RWPE2 (cell line): ENCODE results near the gene OR4C6.

ENCODE experiments used
- ATAC-seq: fragments of 200-7000 bp; cut with Tn5 transposase; 3 replicates; pipeline ENCODE4 v1.9.1; 2021; ENCODE audit warnings: low read depth
- DNase-seq: peaks from one replicate; pipeline ENCODE4 v3.0.0-alpha.2; 2020; ENCODE audit warnings: low spot score
- H3K27ac ChIP-seq: fragments of 450-650 bp; 2 replicates; pipeline ENCODE4 v1.5.1; 2017; ENCODE audit warnings: mild to moderate bottlenecking; ENCODE audit not compliant: poor library complexity, severe bottlenecking
- H3K27me3 ChIP-seq: fragments of 250-450 bp; sonication (Bioruptor Pico); 2 replicates; pipeline ENCODE4 v1.5.1; 2021; ENCODE audit warnings: mild to moderate bottlenecking, moderate library complexity; ENCODE audit not compliant: insufficient read depth, poor library complexity, severe bottlenecking
- H3K36me3 ChIP-seq: fragments of 250-450 bp; sonication (Bioruptor Pico); 2 replicates; pipeline ENCODE4 v1.5.1; 2020; ENCODE audit warnings: low read depth, mild to moderate bottlenecking, moderate library complexity
- H3K4me1 ChIP-seq: fragments of 250-450 bp; sonication (Bioruptor Pico); 2 replicates; pipeline ENCODE4 v1.5.1; 2021; ENCODE audit warnings: mild to moderate bottlenecking, moderate library complexity; ENCODE audit not compliant: insufficient read depth, poor library complexity, severe bottlenecking
- H3K4me3 ChIP-seq: fragments of 250-450 bp; sonication (Bioruptor Pico); 2 replicates; pipeline ENCODE4 v1.5.1; 2021; ENCODE audit warnings: mild to moderate bottlenecking, moderate library complexity; ENCODE audit not compliant: severe bottlenecking
- H3K9me3 ChIP-seq: fragments of 250-450 bp; sonication (Bioruptor Pico); 2 replicates; pipeline ENCODE4 v1.5.1; 2021; ENCODE audit warnings: mild to moderate bottlenecking, moderate library complexity; ENCODE audit not compliant: severe bottlenecking
- CTCF ChIP-seq: fragments of 450-650 bp; IDR thresholded peaks from one replicate; pipeline ENCODE4 v1.5.1; 2017; ENCODE audit warnings: mild to moderate bottlenecking, moderate library complexity; ENCODE audit not compliant: poor library complexity, severe bottlenecking

The OR4C6 gene

GRCh38 chr11:55655096-55655495 lies 6.9 kb upstream of the OR4C6 start:
- DNase-seq (no peak), ATAC-seq (no peak)
- Histone ChIP-seq H3K27me3 (no peaks in the 10 kb centered on the region), H3K4me1 (no peaks in the 10 kb centered on the region), H3K36me3 (no peaks in the 10 kb centered on the region), H3K9me3 (no peaks in the 10 kb centered on the region), H3K27ac (no peak overlapping the region), H3K4me3 (no peak overlapping the region)
- TF ChIP-seq CTCF: no peak

- Histone ChIP-seq H3K27me3 (no peaks in the 10 kb centered on the region), H3K27ac (no peak overlapping the region), H3K9me3 (no peaks in the 10 kb centered on the region), H3K36me3 (no peaks in the 10 kb centered on the region), H3K4me1 (no peaks in the 10 kb centered on the region), H3K4me3 (no peak overlapping the region)
- ATAC-seq (no peak), DNase-seq (no peak)
- no peak for TF ChIP-seq CTCF
These were observed 3.9 kb upstream of the OR4C6 start for GRCh38 chr11:55658031-55658573.

- no peaks in the 10 kb centered on the region for H3K36me3 ChIP-seq
- ATAC-seq (no peak), DNase-seq (no peak)
- H3K27me3 ChIP-seq: no peaks in the 10 kb centered on the region
- no peak overlapping the region for H3K27ac ChIP-seq
- no peaks in the 10 kb centered on the region for H3K9me3 ChIP-seq
- H3K4me3 ChIP-seq: no peak overlapping the region
- H3K4me1 ChIP-seq: no peaks in the 10 kb centered on the region
- TF ChIP-seq CTCF: no peak
These were observed 3.4 kb upstream of the OR4C6 start for GRCh38 chr11:55658608-55659007.

- no peak overlapping the region for H3K4me3 ChIP-seq
- H3K27ac ChIP-seq: no peak overlapping the region
- no peaks in the 10 kb centered on the region for H3K27me3 ChIP-seq
- no peak for DNase-seq
- no peaks in the 10 kb centered on the region for H3K36me3 ChIP-seq
- H3K9me3 ChIP-seq: no peaks in the 10 kb centered on the region
- H3K4me1 ChIP-seq: no peaks in the 10 kb centered on the region
- TF ChIP-seq CTCF: no peak
- ATAC-seq: no peak
These were observed 7.4 kb downstream of the OR4C6 start for GRCh38 chr11:55669376-55669775.

GRCh38 chr11:55673860-55674259 lies 11.9 kb downstream of the OR4C6 start:
- TF ChIP-seq CTCF: no peak
- no peak for ATAC-seq

More at GRCh38 chr11:55673860-55674259, 11.9 kb downstream of the OR4C6 start:
- Histone ChIP-seq H3K4me3 (no peak overlapping the region), H3K9me3 (no peaks in the 10 kb centered on the region), H3K27me3 (no peaks in the 10 kb centered on the region), H3K27ac (no peak overlapping the region), H3K4me1 (no peaks in the 10 kb centered on the region), H3K36me3 (no peaks in the 10 kb centered on the region)
- no peak for DNase-seq
